Measurements from ENCODE around the gene ABLIM3. TPM values are rescaled to one million over a fixed set of nuclear protein-coding genes. Genes with fewer than 3 reads are reported as not detected.

ABLIM3 gene
- polyA plus RNA-seq, 1 donor: 7.2 TPM

- Histone ChIP-seq H3K4me1 (ENCODE audit: control insufficient read depth, insufficient read depth, low read length) (no peaks in the 10 kb centered on the region), H3K36me3 (ENCODE audit: control insufficient read depth, insufficient read depth, low read length) (no peaks in the 10 kb centered on the region), H3K4me3 (ENCODE audit: low read length) (no peak overlapping the region), H3K9me3 (ENCODE audit: control insufficient read depth, low read depth, low read length) (no peaks in the 10 kb centered on the region), H3K27me3 (ENCODE audit: control insufficient read depth, insufficient read depth, low read length) (peaks cover 31% of the 10 kb centered on the region), H3K27ac (ENCODE audit: low read length) (no peak overlapping the region)
- WGBS (ENCODE audit: insufficient coverage, low lambda C conversion rate): no CpG with 5 or more reads among the region's 10 CpGs
- DNase-seq: no peak
Observed at GRCh38 chr5:149257889-149258705, 116.8 kb downstream of the ABLIM3 start.

- no peaks in the 10 kb centered on the region for H3K4me1 ChIP-seq (ENCODE audit: control insufficient read depth, insufficient read depth, low read length)
- peaks cover 43% of the 10 kb centered on the region for H3K27me3 ChIP-seq (ENCODE audit: control insufficient read depth, insufficient read depth, low read length)
- H3K9me3 ChIP-seq (ENCODE audit: control insufficient read depth, low read depth, low read length): no peaks in the 10 kb centered on the region
- whole genome bisulfite sequencing (ENCODE audit: insufficient coverage, low lambda C conversion rate): no CpG with 5 or more reads among the region's 1 CpG
- no peak overlapping the region for H3K27ac ChIP-seq (ENCODE audit: low read length)
- H3K36me3 ChIP-seq (ENCODE audit: control insufficient read depth, insufficient read depth, low read length): no peaks in the 10 kb centered on the region
- DNase-seq: no peak
- no peak overlapping the region for H3K4me3 ChIP-seq (ENCODE audit: low read length)
Observed at GRCh38 chr5:149260761-149261160, 119.5 kb downstream of the ABLIM3 start.

GRCh38 chr5:149261246-149261645 lies 120.0 kb downstream of the ABLIM3 start:
- 50% methylated on average over 1 of the region's 7 CpGs for WGBS (ENCODE audit: insufficient coverage, low lambda C conversion rate)
- no peaks in the 10 kb centered on the region for H3K36me3 ChIP-seq (ENCODE audit: control insufficient read depth, insufficient read depth, low read length)

GRCh38 chr5:149262315-149262714 lies 121.0 kb downstream of the ABLIM3 start:
- no peaks in the 10 kb centered on the region for H3K9me3 ChIP-seq (ENCODE audit: control insufficient read depth, low read depth, low read length)
- no peaks in the 10 kb centered on the region for H3K36me3 ChIP-seq (ENCODE audit: control insufficient read depth, insufficient read depth, low read length)
- no peak for DNase-seq
- H3K4me3 ChIP-seq (ENCODE audit: low read length): no peak overlapping the region
- no peak overlapping the region for H3K27ac ChIP-seq (ENCODE audit: low read length)
- no CpG with 5 or more reads among the region's 4 CpGs for WGBS (ENCODE audit: insufficient coverage, low lambda C conversion rate)
- no peaks in the 10 kb centered on the region for H3K4me1 ChIP-seq (ENCODE audit: control insufficient read depth, insufficient read depth, low read length)
- H3K27me3 ChIP-seq (ENCODE audit: control insufficient read depth, insufficient read depth, low read length): peaks cover 43% of the 10 kb centered on the region

More at GRCh38 chr5:149261246-149261645, 120.0 kb downstream of the ABLIM3 start:
- H3K27me3 ChIP-seq (ENCODE audit: control insufficient read depth, insufficient read depth, low read length): peaks cover 43% of the 10 kb centered on the region
- no peaks in the 10 kb centered on the region for H3K9me3 ChIP-seq (ENCODE audit: control insufficient read depth, low read depth, low read length)
- H3K27ac ChIP-seq (ENCODE audit: low read length): no peak overlapping the region
- H3K4me3 ChIP-seq (ENCODE audit: low read length): no peak overlapping the region
- no peak for DNase-seq
- H3K4me1 ChIP-seq (ENCODE audit: control insufficient read depth, insufficient read depth, low read length): no peaks in the 10 kb centered on the region

DNA sequence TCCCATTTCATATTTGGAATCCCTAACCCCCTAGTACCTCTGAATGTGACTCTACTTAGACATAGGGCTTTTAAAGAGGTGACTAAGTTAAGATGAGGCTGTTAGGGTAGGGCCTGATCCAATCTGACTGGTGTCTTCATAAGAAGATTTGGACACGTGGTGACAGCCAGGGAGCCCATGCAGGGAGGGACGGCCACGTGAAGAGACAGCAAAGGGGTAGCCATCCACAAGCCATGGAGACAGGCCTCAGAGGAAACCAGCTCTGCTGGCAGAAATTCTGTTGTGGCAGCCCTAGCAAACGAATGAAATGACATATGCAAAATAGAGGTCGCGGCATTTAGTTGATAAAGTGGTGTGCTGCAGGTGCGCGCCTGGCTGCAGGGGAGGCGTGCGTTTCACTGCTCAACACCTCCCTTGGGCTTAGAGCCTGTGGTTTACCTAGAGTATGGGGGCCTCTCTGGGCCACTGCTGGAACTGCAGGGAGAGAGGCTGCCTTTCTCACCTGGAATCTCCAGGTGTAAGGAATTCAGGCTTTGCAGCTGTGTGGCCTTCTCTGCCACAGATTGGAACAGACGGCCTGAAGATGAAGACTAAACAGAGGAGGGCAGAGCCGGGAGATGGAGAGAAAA lies 123.3 kb downstream of the ABLIM3 start:
- no peak overlapping the region for H3K4me3 ChIP-seq (ENCODE audit: low read length)
- H3K27me3 ChIP-seq (ENCODE audit: control insufficient read depth, insufficient read depth, low read length): peaks cover 33% of the 10 kb centered on the region
- peak; percentile 19 to 41 for DNase-seq
- H3K4me1 ChIP-seq (ENCODE audit: control insufficient read depth, insufficient read depth, low read length): no peaks in the 10 kb centered on the region
- 0% methylated on average over 1 of the region's 12 CpGs for WGBS (ENCODE audit: insufficient coverage, low lambda C conversion rate)
- no peak overlapping the region for H3K27ac ChIP-seq (ENCODE audit: low read length)
- no peaks in the 10 kb centered on the region for H3K36me3 ChIP-seq (ENCODE audit: control insufficient read depth, insufficient read depth, low read length)
- peaks cover 5% of the 10 kb centered on the region for H3K9me3 ChIP-seq (ENCODE audit: control insufficient read depth, low read depth, low read length)

- Histone ChIP-seq H3K36me3 (ENCODE audit: control insufficient read depth, insufficient read depth, low read length) (no peaks in the 10 kb centered on the region), H3K9me3 (ENCODE audit: control insufficient read depth, low read depth, low read length) (peaks cover 5% of the 10 kb centered on the region), H3K27ac (ENCODE audit: low read length) (no peak overlapping the region), H3K4me3 (ENCODE audit: low read length) (no peak overlapping the region), H3K4me1 (ENCODE audit: control insufficient read depth, insufficient read depth, low read length) (no peaks in the 10 kb centered on the region), H3K27me3 (ENCODE audit: control insufficient read depth, insufficient read depth, low read length) (peaks cover 32% of the 10 kb centered on the region)
- 40% methylated on average over 1 of the region's 7 CpGs for WGBS (ENCODE audit: insufficient coverage, low lambda C conversion rate)
- DNase-seq: no peak
Observed at GRCh38 chr5:149265068-149265465, 123.8 kb downstream of the ABLIM3 start.

- Histone ChIP-seq H3K4me3 (ENCODE audit: low read length) (no peak overlapping the region), H3K4me1 (ENCODE audit: control insufficient read depth, insufficient read depth, low read length) (peaks cover 1% of the 10 kb centered on the region), H3K27ac (ENCODE audit: low read length) (no peak overlapping the region), H3K27me3 (ENCODE audit: control insufficient read depth, insufficient read depth, low read length) (peaks cover 32% of the 10 kb centered on the region), H3K36me3 (ENCODE audit: control insufficient read depth, insufficient read depth, low read length) (no peaks in the 10 kb centered on the region), H3K9me3 (ENCODE audit: control insufficient read depth, low read depth, low read length) (peaks cover 5% of the 10 kb centered on the region)
- no peak for DNase-seq
- 60% methylated on average over 1 of the region's 4 CpGs for WGBS (ENCODE audit: insufficient coverage, low lambda C conversion rate)
Observed at GRCh38 chr5:149265597-149265996, 124.3 kb downstream of the ABLIM3 start.

DNA sequence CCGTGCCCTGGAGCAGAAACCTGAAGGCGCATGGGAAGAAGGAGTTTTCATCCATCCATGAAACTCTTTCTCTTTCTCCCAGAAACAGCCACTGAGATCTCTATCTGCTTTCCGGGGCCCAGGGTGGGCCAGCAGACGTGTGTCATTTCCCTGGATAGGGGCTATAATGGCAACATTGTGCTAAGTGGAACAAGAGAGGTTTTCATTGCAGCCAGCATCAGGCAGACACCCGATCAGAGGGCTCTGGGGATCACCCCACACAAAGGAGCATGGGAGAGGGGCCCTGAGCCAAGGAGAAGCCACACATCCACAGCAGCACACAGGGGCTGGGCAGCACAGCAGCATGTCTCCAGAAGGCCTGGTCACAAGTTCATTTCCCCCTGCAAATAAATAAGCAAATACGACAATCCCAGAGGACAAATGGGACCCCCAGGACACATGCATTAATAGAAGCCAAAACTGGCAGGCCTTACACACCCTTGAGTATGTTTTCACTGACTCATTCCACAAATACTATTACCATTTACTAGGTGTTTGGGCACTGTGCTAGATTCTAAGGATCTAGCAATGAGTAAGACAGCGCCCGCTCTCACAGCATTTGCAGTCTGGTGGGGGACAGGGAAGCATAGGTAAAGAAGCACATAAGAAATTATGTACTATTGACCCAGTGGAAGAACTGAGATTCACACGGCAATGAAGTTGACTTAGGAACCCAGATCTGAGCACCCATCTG lies 126.1 kb downstream of the ABLIM3 start:
- no peak overlapping the region for H3K27ac ChIP-seq (ENCODE audit: low read length)
- no peaks in the 10 kb centered on the region for H3K36me3 ChIP-seq (ENCODE audit: control insufficient read depth, insufficient read depth, low read length)
- peaks cover 5% of the 10 kb centered on the region for H3K9me3 ChIP-seq (ENCODE audit: control insufficient read depth, low read depth, low read length)
- WGBS (ENCODE audit: insufficient coverage, low lambda C conversion rate): no CpG with 5 or more reads among the region's 9 CpGs
- H3K4me3 ChIP-seq (ENCODE audit: low read length): no peak overlapping the region
- H3K4me1 ChIP-seq (ENCODE audit: control insufficient read depth, insufficient read depth, low read length): peaks cover 8% of the 10 kb centered on the region
- DNase-seq: no peak
- peaks cover 23% of the 10 kb centered on the region for H3K27me3 ChIP-seq (ENCODE audit: control insufficient read depth, insufficient read depth, low read length)

DNA sequence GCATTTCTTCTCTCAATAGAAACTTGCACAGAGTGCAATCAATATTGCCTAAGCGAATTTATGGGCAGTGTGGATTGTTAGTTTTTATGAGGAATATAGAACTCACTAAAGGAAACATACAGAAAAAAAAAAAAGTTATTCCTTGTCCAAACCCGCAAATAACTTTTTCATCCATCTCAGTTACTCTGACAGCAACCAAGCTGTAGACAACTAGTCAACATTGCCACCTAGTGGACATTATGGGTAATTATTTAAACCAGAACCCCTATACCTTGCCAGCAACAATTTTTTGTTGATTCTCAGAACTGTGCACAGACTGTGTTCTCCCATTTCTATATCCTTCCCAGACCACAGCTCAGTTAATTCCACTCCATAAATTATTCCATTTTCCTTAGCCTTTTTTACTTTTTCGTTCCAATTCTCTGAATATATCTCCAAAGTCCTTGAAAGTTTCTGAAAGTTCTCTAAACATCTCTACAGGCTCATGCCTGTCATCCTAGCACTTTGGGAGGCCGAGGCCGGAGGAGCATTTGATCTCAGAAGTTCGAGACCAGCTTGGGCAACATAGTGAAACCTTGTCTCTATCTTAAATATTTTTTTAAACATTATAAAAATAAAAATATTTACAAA lies 127.8 kb downstream of the ABLIM3 start:
- no peaks in the 10 kb centered on the region for H3K36me3 ChIP-seq (ENCODE audit: control insufficient read depth, insufficient read depth, low read length)
- H3K27me3 ChIP-seq (ENCODE audit: control insufficient read depth, insufficient read depth, low read length): peaks cover 14% of the 10 kb centered on the region
- H3K4me3 ChIP-seq (ENCODE audit: low read length): no peak overlapping the region
- H3K9me3 ChIP-seq (ENCODE audit: control insufficient read depth, low read depth, low read length): peaks cover 5% of the 10 kb centered on the region
- H3K4me1 ChIP-seq (ENCODE audit: control insufficient read depth, insufficient read depth, low read length): peaks cover 21% of the 10 kb centered on the region
- WGBS (ENCODE audit: insufficient coverage, low lambda C conversion rate): 71% methylated on average over 3 of the region's 6 CpGs
- no peak overlapping the region for H3K27ac ChIP-seq (ENCODE audit: low read length)
- DNase-seq: no peak

DNA sequence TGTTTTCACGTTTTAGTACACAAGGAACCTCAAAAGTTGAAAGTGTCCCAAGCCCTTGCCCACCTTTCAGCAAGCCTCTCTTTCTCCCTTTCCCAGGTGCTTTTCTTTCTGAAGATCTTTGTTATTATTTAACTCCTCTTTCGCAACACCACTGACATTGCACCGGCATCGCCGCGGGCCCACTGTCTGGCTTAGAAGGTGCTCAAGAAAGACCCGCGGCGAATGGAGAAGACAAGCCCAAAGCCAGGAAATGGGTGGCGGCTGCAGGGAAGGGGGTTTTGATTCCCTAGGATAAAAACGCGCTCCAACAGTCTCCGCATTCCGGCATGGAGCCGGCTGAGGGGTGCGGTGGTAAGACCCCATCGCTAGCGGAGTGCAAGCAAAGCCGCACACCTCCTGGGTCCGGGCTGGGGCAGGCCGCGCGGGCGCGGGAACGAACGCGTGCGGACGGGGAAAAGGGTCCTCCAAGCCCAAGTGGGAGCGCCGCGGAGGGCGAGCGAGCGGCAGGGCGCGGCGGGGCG lies 130.0 kb downstream of the ABLIM3 start:
- 25% methylated on average over 3 of the region's 40 CpGs for WGBS (ENCODE audit: insufficient coverage, low lambda C conversion rate)
- peaks cover 5% of the 10 kb centered on the region for H3K9me3 ChIP-seq (ENCODE audit: control insufficient read depth, low read depth, low read length)
- H3K4me1 ChIP-seq (ENCODE audit: control insufficient read depth, insufficient read depth, low read length): peaks cover 21% of the 10 kb centered on the region
- H3K4me3 ChIP-seq (ENCODE audit: low read length): peak overlapping the region; percentile 60
- peak overlapping the region; percentile 71 for H3K27ac ChIP-seq (ENCODE audit: low read length)
- DNase-seq: peak; percentile 30 to 74
- H3K27me3 ChIP-seq (ENCODE audit: control insufficient read depth, insufficient read depth, low read length): peaks cover 5% of the 10 kb centered on the region
- no peaks in the 10 kb centered on the region for H3K36me3 ChIP-seq (ENCODE audit: control insufficient read depth, insufficient read depth, low read length)
